ENCODE results near the gene ADGRL1.

- TF ChIP-seq SUZ12 (IDR thresholded peaks at IDR 0.05), result no peak
- TF ChIP-seq FOXM1 (IDR thresholded peaks at IDR 0.05; ENCODE audit: borderline replicate concordance), result no peak
- TF ChIP-seq PKNOX1 (IDR thresholded peaks at IDR 0.05), result no peak
- TF ChIP-seq ZNF384 (IDR thresholded peaks at IDR 0.05), result no peak
- no peak for TF ChIP-seq NFRKB (IDR thresholded peaks at IDR 0.05)
- no peak for TF ChIP-seq FOXK2 (IDR thresholded peaks at IDR 0.05)
- no peak for TF ChIP-seq ARNT (IDR thresholded peaks at IDR 0.05)
- TF ChIP-seq TARDBP (IDR thresholded peaks at IDR 0.05), result no peak
- no peak for TF ChIP-seq BHLHE40 (IDR thresholded peaks at IDR 0.05; ENCODE audit: borderline replicate concordance)
- no peak for TF ChIP-seq SP1 (IDR thresholded peaks at IDR 0.05)
- no peak for TF ChIP-seq ELF4 (IDR thresholded peaks at IDR 0.05)
Observed at GRCh38 chr19:14110650-14111049, 95.3 kb downstream of the ADGRL1 start.

All from HEK293T (cell line).